Right cardiac atrium (tissue), 5 donors: Measurements from ENCODE around the gene CIDEB. TPM values are rescaled to one million over a fixed set of nuclear protein-coding genes. Genes with fewer than 3 reads are reported as not detected.

Source experiments
- ATAC-seq, 2 donors: fragments of 200-7000 bp; cut with Tn5 transposase; one replicate each; pipeline versions ENCODE4 v1.8.0 to v1.9.1; 2020; ENCODE audit warnings: moderate library complexity in 2 of 2, mild to moderate bottlenecking in 1 of 2
- DNase-seq, 3 donors: peaks; one replicate each; pipeline ENCODE4 v3.0.0-alpha.2; 2020
- H3K27ac ChIP-seq: one replicate; pipeline ENCODE4 v1.5.1; 2013; ENCODE audit warnings: mild to moderate bottlenecking, low read length, control low read depth, moderate library complexity
- H3K27me3 ChIP-seq: one replicate; pipeline ENCODE4 v1.6.1; 2013; ENCODE audit not compliant: control insufficient read depth, insufficient read depth
- H3K4me1 ChIP-seq: one replicate; pipeline ENCODE4 v1.6.1; 2013; ENCODE audit warnings: low read length; ENCODE audit not compliant: control insufficient read depth, insufficient read depth
- H3K4me3 ChIP-seq: one replicate; pipeline ENCODE4 v1.5.1; 2013; ENCODE audit warnings: low read length, control low read depth
- H3K9me3 ChIP-seq: one replicate; pipeline ENCODE4 v1.6.1; 2013; ENCODE audit warnings: low read length; ENCODE audit not compliant: control insufficient read depth
- WGBS: extraction: QIAGEN DNeasy Blood & Tissue Kit; methylation state at CpG from one replicate; pipeline ENCODE4 v1.1.7; 2013; 5-methylcytosine and 5-hydroxymethylcytosine counted together
- intact Hi-C, 4 donors: fragments of 100-400 bp; cut with DNase I; formaldehyde crosslinking; loops; one replicate each; pipeline versions ENCODE4 v1.11.0 to v1.14.0; 2022 to 2023
- polyA plus RNA-seq: library from polyadenylated mRNA; stranded (reverse); fragments of 200-250 nt; gene quantifications from one replicate; pipeline ENCODE4 v1.2.3, GENCODE V29; 2013
- total RNA-seq, 4 donors: library from RNA; stranded (reverse); fragmentation: NEBNext Ultra II Directional; extraction: Animal tissue kit (Norgen Biotek cat#: 25700); gene quantifications; one replicate each; pipeline ENCODE4 v1.2.1, GENCODE V29; 2021
- donor health status: healthy with polysubstance abuse.
- donor health status: DM: no; HTN: yes; CAD: no.
- donor health status: DM: no; HTN: no; CAD: no.
- donor health status: DM: no; HTN: yes; CAD: no; lungs with severe emphysema.
- donor health status: DM: yes; HTN: yes; CAD: no.

CIDEB gene
- total and polyA plus RNA-seq, 5 donors, result 3.6 to 8.5 (median 6.0) TPM

GRCh38 chr14:24284501-24285035 is 23.2 kb downstream of the CIDEB start:
- no peak overlapping the region for H3K27ac ChIP-seq
- H3K4me1 ChIP-seq, result peaks cover 2% of the 10 kb centered on the region
- WGBS, result 77% methylated on average over 11 of the region's 11 CpGs
- intact Hi-C loops, result no loop called here
- H3K4me3 ChIP-seq, result no peak overlapping the region
- DNase-seq (peak in 1 of 3 donors; percentile 37), ATAC-seq (no peak)
- no peaks in the 10 kb centered on the region for H3K27me3 ChIP-seq
- H3K9me3 ChIP-seq, result no peaks in the 10 kb centered on the region

- intact Hi-C loops, result no loop called here
- DNase-seq, result peak in 1 of 3 donors; percentile 22
- no peak for ATAC-seq
Observed at GRCh38 chr14:24283796-24284460, 23.8 kb downstream of the CIDEB start.

GRCh38 chr14:24282736-24283135 is 25.0 kb downstream of the CIDEB start:
- H3K9me3 ChIP-seq, result no peaks in the 10 kb centered on the region
- ATAC-seq, result no peak
- no peak overlapping the region for H3K4me3 ChIP-seq
- peak in 1 of 3 donors; percentile 18 for DNase-seq
- no peaks in the 10 kb centered on the region for H3K27me3 ChIP-seq
- H3K27ac ChIP-seq, result no peak overlapping the region
- peaks cover 2% of the 10 kb centered on the region for H3K4me1 ChIP-seq
- intact Hi-C loops, result no loop called here
- 82% methylated on average over 3 of the region's 3 CpGs for WGBS

More at GRCh38 chr14:24283796-24284460, 23.8 kb downstream of the CIDEB start:
- H3K27ac ChIP-seq, result no peak overlapping the region
- H3K9me3 ChIP-seq, result no peaks in the 10 kb centered on the region
- H3K4me1 ChIP-seq, result peaks cover 2% of the 10 kb centered on the region
- no peak overlapping the region for H3K4me3 ChIP-seq
- H3K27me3 ChIP-seq, result no peaks in the 10 kb centered on the region
- 92% methylated on average over 5 of the region's 5 CpGs for WGBS

GRCh38 chr14:24281636-24282035 is 26.1 kb downstream of the CIDEB start:
- Histone ChIP-seq H3K27ac (no peak overlapping the region), H3K27me3 (no peaks in the 10 kb centered on the region), H3K4me1 (peaks cover 2% of the 10 kb centered on the region), H3K9me3 (no peaks in the 10 kb centered on the region), H3K4me3 (no peak overlapping the region)
- WGBS, result 93% methylated on average over 7 of the region's 7 CpGs
- intact Hi-C loops, result no loop called here
- ATAC-seq, result no peak
- DNase-seq, result peak in 1 of 3 donors; percentile 7

GRCh38 chr14:24280797-24281460 is 26.8 kb downstream of the CIDEB start:
- ATAC-seq, result peak; percentile 25 to 36
- Histone ChIP-seq H3K27me3 (no peaks in the 10 kb centered on the region), H3K4me1 (peaks cover 2% of the 10 kb centered on the region), H3K27ac (no peak overlapping the region), H3K9me3 (no peaks in the 10 kb centered on the region), H3K4me3 (no peak overlapping the region)
- intact Hi-C loops, result no loop called here
- peak in 1 of 3 donors; percentile 55 for DNase-seq
- 80% methylated on average over 6 of the region's 6 CpGs for WGBS

- WGBS, result 68% methylated on average over 11 of the region's 11 CpGs
- ATAC-seq (peak; percentile 15 to 37), DNase-seq (peak in 1 of 3 donors; percentile 70)
- Histone ChIP-seq H3K27me3 (no peaks in the 10 kb centered on the region), H3K4me1 (peaks cover 2% of the 10 kb centered on the region), H3K9me3 (no peaks in the 10 kb centered on the region), H3K4me3 (no peak overlapping the region), H3K27ac (peak overlapping the region; percentile 61)
- intact Hi-C loops, result no loop called here
Observed at GRCh38 chr14:24279301-24280186, 28.2 kb downstream of the CIDEB start.

- peaks cover 2% of the 10 kb centered on the region for H3K4me1 ChIP-seq
- no peak overlapping the region for H3K27ac ChIP-seq
- H3K4me3 ChIP-seq, result no peak overlapping the region
- DNase-seq (no peak), ATAC-seq (no peak)
- H3K27me3 ChIP-seq, result no peaks in the 10 kb centered on the region
- intact Hi-C loops, result no loop called here
- 72% methylated on average over 5 of the region's 5 CpGs for WGBS
- no peaks in the 10 kb centered on the region for H3K9me3 ChIP-seq
Observed at GRCh38 chr14:24278424-24278823, 29.4 kb downstream of the CIDEB start.

GRCh38 chr14:24277606-24278321 is 30.0 kb downstream of the CIDEB start:
- 74% methylated on average over 11 of the region's 11 CpGs for WGBS
- DNase-seq (peak in 2 of 3 donors; percentile 61 to 73), ATAC-seq (peak; percentile 20 to 22)
- intact Hi-C loops, result no loop called here
- Histone ChIP-seq H3K4me3 (no peak overlapping the region), H3K9me3 (no peaks in the 10 kb centered on the region), H3K27ac (no peak overlapping the region), H3K27me3 (no peaks in the 10 kb centered on the region), H3K4me1 (peaks cover 2% of the 10 kb centered on the region)

GRCh38 chr14:24277071-24277470 is 30.7 kb downstream of the CIDEB start:
- WGBS, result 88% methylated on average over 6 of the region's 6 CpGs
- Histone ChIP-seq H3K9me3 (no peaks in the 10 kb centered on the region), H3K27ac (no peak overlapping the region), H3K4me1 (peaks cover 2% of the 10 kb centered on the region), H3K4me3 (no peak overlapping the region), H3K27me3 (no peaks in the 10 kb centered on the region)
- DNase-seq (peak in 1 of 3 donors; percentile 10), ATAC-seq (no peak)
- intact Hi-C loops, result no loop called here

GRCh38 chr14:24274101-24274543 is 33.7 kb downstream of the CIDEB start:
- WGBS, result 72% methylated on average over 3 of the region's 3 CpGs
- no peaks in the 10 kb centered on the region for H3K27me3 ChIP-seq
- ATAC-seq, result no peak
- intact Hi-C loops, result no loop called here
- no peaks in the 10 kb centered on the region for H3K4me1 ChIP-seq
- H3K27ac ChIP-seq, result no peak overlapping the region
- H3K4me3 ChIP-seq, result no peak overlapping the region
- peak in 1 of 3 donors; percentile 3 for DNase-seq
- no peaks in the 10 kb centered on the region for H3K9me3 ChIP-seq
